ENCODE results near the gene MUC16. TPM values are rescaled to one million over a fixed set of nuclear protein-coding genes. Genes with fewer than 3 reads are reported as not detected.
A peak's percentile ranks its signal among the peaks of the same experiment; 100 is the strongest.

The MUC16 gene
- total RNA-seq, 2 donors from 2014 or later, result 0.14 to 1.2 TPM

GRCh38 chr19:9032136-9032631 lies 22.0 kb upstream of the MUC16 start:
- Histone ChIP-seq H3K9me3 (no peaks in the 10 kb centered on the region), H3K36me3 (no peaks in the 10 kb centered on the region), H3K4me3 (no peak overlapping the region), H3K4me1 (replicated peaks) (no peaks in the 10 kb centered on the region), H3K27me3 (replicated peaks; ENCODE audit: insufficient read depth) (no peaks in the 10 kb centered on the region), H3K27ac (no peak overlapping the region)
- peak; percentile 25 for DNase-seq (ENCODE audit: low spot score)
- intact Hi-C loops (cut with DNase I), result no loop called here
- 55% methylated on average over 5 of the region's 5 CpGs for WGBS
- TF ChIP-seq POLR2AphosphoS5 (IDR thresholded peaks at IDR 0.05), result peak; percentile 82
- TF ChIP-seq POLR2A (IDR thresholded peaks at IDR 0.05), result no peak

GRCh38 chr19:9018163-9018875 lies 8.1 kb upstream of the MUC16 start:
- no peak overlapping the region for H3K27ac ChIP-seq
- no peak overlapping the region for H3K4me3 ChIP-seq
- intact Hi-C loops (cut with DNase I), result no loop called here
- no peaks in the 10 kb centered on the region for H3K27me3 ChIP-seq (replicated peaks; ENCODE audit: insufficient read depth)
- TF ChIP-seq POLR2AphosphoS5 (IDR thresholded peaks at IDR 0.05), result no peak
- TF ChIP-seq POLR2A (IDR thresholded peaks at IDR 0.05), result no peak
- TF ChIP-seq CTCF (IDR thresholded peaks at IDR 0.05), result no peak
- no peaks in the 10 kb centered on the region for H3K36me3 ChIP-seq
- H3K9me3 ChIP-seq, result no peaks in the 10 kb centered on the region
- no peaks in the 10 kb centered on the region for H3K4me1 ChIP-seq (replicated peaks)
- WGBS, result 71% methylated on average over 27 of the region's 27 CpGs
- no peak for DNase-seq (ENCODE audit: low spot score)

GRCh38 chr19:9014803-9015202 lies 4.6 kb upstream of the MUC16 start:
- DNase-seq (ENCODE audit: low spot score), result no peak
- Histone ChIP-seq H3K36me3 (no peaks in the 10 kb centered on the region), H3K9me3 (no peaks in the 10 kb centered on the region), H3K4me3 (no peak overlapping the region), H3K27ac (no peak overlapping the region), H3K27me3 (replicated peaks; ENCODE audit: insufficient read depth) (no peaks in the 10 kb centered on the region), H3K4me1 (replicated peaks) (no peaks in the 10 kb centered on the region)
- intact Hi-C loops (cut with DNase I), result no loop called here
- no peak for TF ChIP-seq POLR2A (IDR thresholded peaks at IDR 0.05)
- TF ChIP-seq CTCF (IDR thresholded peaks at IDR 0.05), result no peak
- no peak for TF ChIP-seq POLR2AphosphoS5 (IDR thresholded peaks at IDR 0.05)
- 37% methylated on average over 7 of the region's 7 CpGs for WGBS

- no peaks in the 10 kb centered on the region for H3K4me1 ChIP-seq (replicated peaks)
- no peak for DNase-seq (ENCODE audit: low spot score)
- H3K4me3 ChIP-seq, result no peak overlapping the region
- H3K27me3 ChIP-seq (replicated peaks; ENCODE audit: insufficient read depth), result no peaks in the 10 kb centered on the region
- H3K27ac ChIP-seq, result no peak overlapping the region
- TF ChIP-seq POLR2AphosphoS5 (IDR thresholded peaks at IDR 0.05) (no peak), CTCF (IDR thresholded peaks at IDR 0.05) (no peak), POLR2A (IDR thresholded peaks at IDR 0.05) (no peak)
- no peaks in the 10 kb centered on the region for H3K9me3 ChIP-seq
- no peaks in the 10 kb centered on the region for H3K36me3 ChIP-seq
- WGBS, result 94% methylated on average over 1 of the region's 1 CpG
- intact Hi-C loops (cut with DNase I), result no loop called here
These were observed 3.8 kb upstream of the MUC16 start for GRCh38 chr19:9013988-9014387.

GRCh38 chr19:9011875-9012274 lies 1.7 kb upstream of the MUC16 start:
- Histone ChIP-seq H3K4me3 (no peak overlapping the region), H3K9me3 (no peaks in the 10 kb centered on the region), H3K36me3 (no peaks in the 10 kb centered on the region), H3K27ac (no peak overlapping the region), H3K27me3 (replicated peaks; ENCODE audit: insufficient read depth) (peaks cover 2% of the 10 kb centered on the region), H3K4me1 (replicated peaks) (no peaks in the 10 kb centered on the region)
- intact Hi-C loops (cut with DNase I), result no loop called here
- 76% methylated on average over 2 of the region's 2 CpGs for WGBS
- TF ChIP-seq CTCF (IDR thresholded peaks at IDR 0.05) (no peak), POLR2A (IDR thresholded peaks at IDR 0.05) (no peak), POLR2AphosphoS5 (IDR thresholded peaks at IDR 0.05) (no peak)
- DNase-seq (ENCODE audit: low spot score), result no peak
